Cerebellar nuclear complex (tissue), 1 donor: ENCODE data around the gene TNFAIP1.
A peak's percentile ranks its signal among the peaks of the same experiment; 100 is the strongest.

Source experiments
- DNase-seq, 2 experiments: peaks; one replicate each; lab custom pipeline; 2025; lab: John Stamatoyannopoulos, UW

The TNFAIP1 gene

GRCh38 chr17:28346199-28346580 lies 10.6 kb downstream of the TNFAIP1 start:
- DNase-seq = no peak

DNA sequence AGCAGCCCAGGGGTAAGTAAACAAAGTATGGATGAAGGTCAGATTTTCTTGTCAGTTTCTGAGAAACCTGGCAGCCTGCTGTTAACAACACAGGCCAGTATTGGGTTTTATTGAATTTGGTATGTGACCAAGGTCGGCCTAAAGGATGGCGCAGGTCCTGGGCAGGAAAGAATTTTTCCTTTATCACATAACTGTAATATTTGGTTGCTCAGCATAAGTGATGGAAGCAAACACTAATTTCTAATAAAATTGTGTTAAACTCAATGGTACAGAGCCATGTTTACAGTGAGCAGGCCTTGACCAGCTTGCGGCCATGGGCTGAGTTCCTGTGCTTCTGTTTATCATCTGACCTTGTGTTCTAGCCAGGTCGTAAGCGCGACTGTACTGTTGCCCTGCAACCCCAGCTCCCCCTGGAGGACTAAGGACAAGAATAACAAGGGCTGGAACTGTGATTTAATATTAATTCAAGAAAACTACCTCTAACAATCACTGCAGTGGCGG lies 11.2 kb downstream of the TNFAIP1 start:
- no peak for DNase-seq

GRCh38 chr17:28347261-28347891 lies 11.8 kb downstream of the TNFAIP1 start:
- no peak for DNase-seq

- DNase-seq = no peak
These were observed 13.4 kb downstream of the TNFAIP1 start for GRCh38 chr17:28348979-28349378.

GRCh38 chr17:28350271-28350670 lies 14.7 kb downstream of the TNFAIP1 start:
- no peak for DNase-seq

DNA sequence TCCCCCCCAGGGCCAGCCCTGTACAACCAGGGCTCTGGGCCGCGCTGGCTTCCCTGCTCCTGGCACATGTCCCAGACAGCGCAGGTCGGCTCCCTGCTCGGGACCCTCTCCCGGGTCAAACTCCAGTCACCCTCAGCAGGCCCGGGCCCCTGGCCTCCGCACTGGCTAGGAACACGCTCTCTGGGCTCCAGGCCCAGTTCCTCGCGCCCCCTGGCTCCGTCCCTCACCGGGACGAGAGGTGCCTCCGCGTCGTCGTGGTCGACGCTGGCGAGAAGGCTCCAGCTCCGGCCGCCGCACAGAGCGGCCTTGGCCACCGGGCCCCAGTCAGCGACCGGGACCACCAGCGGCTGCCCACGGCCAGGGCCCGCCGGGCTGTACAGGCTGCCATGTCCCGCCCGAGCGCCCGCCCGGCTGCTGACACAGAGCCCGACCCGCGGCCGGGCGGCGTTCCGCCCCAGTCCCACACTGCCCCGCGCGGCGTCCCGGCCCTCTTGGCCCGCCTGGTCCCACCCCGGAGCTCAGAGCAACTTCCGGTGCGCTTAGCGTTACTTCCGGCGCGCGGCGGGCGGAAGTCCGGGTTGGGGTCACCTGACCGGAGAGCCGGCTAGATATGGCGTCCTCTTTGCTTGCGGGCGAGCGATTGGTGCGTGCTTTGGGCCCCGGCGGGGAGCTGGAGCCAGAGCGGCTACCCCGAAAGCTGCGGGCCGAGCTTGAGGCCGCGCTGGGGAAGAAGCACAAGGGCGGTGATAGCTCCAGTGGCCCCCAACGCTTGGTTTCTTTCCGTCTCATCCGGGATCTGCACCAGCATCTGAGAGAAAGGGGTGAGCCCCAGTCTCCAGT lies 21.7 kb downstream of the TNFAIP1 start, which contains the start of gene POLDIP2:
Gene POLDIP2, minus strand, starts transcription at position 467 of the 840 bp plus-strand sequence. Its CDS starts 79 bp downstream, at position 388.
- peak; percentile 38 to 55 for DNase-seq

GRCh38 chr17:28357901-28358197 lies 22.3 kb downstream of the TNFAIP1 start:
- DNase-seq = no peak

DNA sequence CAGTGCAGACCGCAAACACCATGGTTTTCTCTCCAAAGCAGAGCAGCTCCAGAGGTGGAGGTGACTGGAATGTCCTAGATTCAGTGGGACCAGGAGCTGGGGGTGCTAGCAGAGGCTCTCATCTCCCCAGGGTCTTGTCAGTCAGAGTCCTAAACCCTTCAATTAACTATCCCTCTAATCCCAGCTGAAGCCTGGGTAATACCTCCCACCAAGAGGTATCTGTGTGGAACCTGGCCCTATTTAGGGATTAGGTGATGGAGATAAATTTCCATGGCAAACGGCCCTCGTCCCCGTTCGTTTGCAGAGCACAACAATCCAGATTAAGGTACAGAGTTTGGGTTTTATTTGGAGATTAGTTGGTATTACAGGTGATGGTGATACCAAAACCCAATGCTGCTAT lies 27.6 kb downstream of the TNFAIP1 start:
- no peak for DNase-seq

DNA sequence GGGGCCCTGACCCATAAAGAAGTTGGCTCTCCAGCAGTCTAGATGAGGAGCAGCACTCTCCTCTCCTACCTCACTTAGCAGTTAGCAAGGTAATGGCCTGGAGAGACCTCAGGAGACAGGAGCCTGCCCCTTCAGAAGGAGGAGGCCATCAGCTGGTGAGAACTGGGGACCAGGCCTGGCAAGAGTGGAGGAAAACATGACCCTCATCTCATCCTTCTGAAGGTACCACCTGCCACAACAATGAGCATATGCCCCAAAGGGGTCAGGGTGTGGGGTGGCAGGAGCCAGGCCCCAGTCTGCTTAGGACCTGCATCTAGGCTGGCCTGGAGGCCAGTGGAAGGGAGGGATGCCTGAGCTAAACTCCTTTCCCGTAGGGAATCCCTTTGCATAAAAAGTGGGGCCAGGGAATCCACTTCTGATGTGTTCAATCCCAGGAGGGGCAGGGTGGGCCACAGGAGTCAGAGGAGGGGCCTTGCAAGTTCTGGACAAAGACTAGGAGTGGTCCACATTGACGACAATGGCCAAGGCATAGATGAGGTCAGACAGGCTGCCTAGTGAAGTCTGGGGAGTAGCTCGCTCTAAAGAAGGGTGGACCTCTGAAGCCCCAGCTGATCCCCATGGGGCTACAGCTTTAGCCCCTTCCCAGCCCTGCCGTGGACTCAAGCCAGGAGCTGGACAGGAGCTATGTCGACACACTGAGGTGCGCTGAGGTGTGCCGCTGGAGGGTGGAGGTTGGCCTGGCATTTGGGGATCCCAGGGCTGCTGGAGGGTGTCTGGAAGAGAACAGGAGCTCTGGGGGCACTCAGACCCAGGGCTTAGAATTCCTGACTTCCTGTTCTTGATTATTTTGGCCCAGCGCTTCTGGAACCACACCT lies 28.5 kb downstream of the TNFAIP1 start:
- DNase-seq = no peak

DNA sequence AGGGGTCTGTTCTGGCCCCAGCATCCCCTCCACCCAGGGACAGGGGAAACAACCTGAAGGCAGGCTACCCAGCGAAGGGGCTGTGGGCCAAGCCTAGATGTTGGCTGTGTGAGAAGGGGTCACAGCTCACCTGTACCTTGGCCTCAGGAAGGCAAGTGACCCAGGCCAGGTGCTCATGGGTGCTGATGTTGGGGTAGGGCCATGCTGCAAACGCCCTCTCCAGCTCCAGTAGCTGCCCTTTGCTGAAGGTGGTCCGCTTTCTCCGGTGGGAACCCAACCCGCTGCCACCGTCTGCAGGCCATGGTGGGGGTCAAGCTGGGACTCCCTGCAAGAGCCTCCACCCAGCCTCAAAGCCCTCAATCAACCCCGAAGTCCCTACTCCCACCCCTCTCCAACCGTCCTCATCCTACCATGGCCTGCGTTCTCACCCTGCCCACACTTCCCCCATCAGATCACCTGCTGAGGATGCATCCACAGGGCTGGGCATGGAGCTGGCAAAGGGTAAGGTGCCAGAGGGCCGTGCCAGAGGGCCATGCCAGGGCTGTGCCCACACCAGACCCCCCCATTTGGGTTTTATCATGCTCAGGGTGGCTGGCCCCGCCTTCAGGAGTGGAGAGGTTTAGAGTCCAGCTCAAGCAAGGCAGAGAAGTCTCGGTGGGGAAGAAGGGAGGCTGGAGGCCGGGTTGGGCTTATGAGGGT lies 29.3 kb downstream of the TNFAIP1 start, which contains the start of gene SEBOX:
Gene SEBOX, minus strand, starts transcription at position 535 of the 699 bp plus-strand sequence. Its CDS starts 48 bp downstream, at position 487.
- DNase-seq = no peak

GRCh38 chr17:28365487-28365886 lies 29.9 kb downstream of the TNFAIP1 start:
- no peak for DNase-seq

DNA sequence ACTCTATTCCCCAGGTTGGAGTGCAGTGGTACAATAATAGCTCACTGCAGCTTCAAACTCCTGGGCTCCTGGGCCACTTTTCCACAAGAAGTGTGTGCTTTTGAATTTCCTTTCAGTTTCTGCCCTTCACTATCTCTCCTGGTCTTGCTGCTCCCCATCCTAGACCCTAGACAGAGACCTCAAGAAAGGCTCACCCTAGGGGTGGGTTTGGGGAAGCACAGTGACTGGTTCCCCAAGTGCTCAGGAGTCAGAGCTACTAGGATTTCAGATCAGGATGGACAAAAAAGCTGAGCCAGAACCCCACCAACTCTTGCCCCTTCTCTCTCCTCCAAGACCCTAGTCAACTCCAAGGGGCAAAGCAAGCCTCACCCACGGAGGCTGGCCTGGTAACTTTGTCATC lies 31.0 kb downstream of the TNFAIP1 start:
- no peak for DNase-seq

GRCh38 chr17:28367641-28368305 lies 32.2 kb downstream of the TNFAIP1 start:
- no peak for DNase-seq

GRCh38 chr17:28368306-28368831 lies 32.8 kb downstream of the TNFAIP1 start:
- DNase-seq = no peak

DNA sequence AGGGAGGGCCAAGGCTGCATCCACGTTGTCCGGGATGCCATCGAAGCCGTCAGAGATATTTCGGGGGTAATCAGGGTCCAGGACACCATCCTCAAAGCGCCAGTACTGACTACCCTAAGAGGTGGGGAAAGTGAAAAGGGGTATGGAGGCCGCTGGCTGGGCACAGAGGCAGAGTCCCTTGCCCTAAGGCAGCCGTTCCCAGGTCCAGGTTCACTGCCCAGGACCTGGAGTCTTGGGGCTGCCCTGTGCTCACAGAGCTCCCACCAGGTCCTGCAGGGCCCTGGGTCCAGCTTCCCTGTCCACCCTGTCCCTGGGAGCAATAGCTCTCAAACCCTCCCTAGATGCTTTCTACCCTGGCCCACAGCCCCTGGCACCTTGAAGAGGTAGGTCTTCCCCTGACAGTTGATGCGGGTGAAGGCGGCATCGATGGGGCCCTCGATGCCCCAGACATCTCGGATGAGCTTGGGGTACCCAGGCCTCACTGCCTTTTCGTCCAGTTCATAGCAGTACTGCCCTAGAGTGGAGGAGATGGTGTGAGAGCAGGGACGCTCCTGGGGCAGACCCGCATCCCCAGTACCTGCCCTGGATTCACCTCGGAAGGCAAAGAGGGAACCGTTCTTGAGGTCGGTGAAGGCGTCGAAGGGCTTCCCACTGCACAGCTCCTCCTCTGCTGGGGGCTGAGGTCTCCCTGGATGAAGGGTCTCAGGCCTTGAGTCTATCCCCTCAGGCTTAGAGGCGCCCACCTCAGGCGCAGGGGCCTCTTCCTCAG lies 33.5 kb downstream of the TNFAIP1 start:
- no peak for DNase-seq

GRCh38 chr17:28369684-28370034 lies 34.1 kb downstream of the TNFAIP1 start:
- DNase-seq = no peak

GRCh38 chr17:28370035-28370743 lies 34.6 kb downstream of the TNFAIP1 start, which contains the start of gene VTN:
Gene VTN, minus strand, starts transcription at chr17:28370307. Its CDS starts 104 bp downstream, at chr17:28370203.
- DNase-seq = no peak

DNA sequence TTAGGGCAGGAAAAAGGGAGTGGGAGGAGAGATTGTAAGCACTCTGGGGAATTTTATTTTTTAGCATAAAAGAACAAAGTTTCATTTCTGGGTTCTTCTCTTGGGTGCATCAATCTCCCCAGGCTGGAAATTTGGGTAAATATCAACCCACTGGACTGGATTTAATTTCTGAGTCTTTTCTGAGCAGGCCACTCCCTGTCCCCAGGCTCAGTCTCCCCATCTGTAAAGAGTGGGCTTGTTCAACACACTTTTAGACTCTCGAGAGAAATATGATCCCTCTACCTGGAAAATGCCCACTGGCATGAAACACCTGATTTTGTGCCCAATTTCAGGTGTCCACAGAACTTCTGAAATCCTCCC lies 35.2 kb downstream of the TNFAIP1 start:
- DNase-seq = no peak
